ENCODE data around the gene C2orf42. TPM values are rescaled to one million over a fixed set of nuclear protein-coding genes. Genes with fewer than 3 reads are reported as not detected.
"Not testable (repeated sequence)": the region's sequence is repeated elsewhere in the genome, so short reads cannot be mapped to it uniquely, and the experiment has no call there.

The C2orf42 gene
- total RNA-seq, 4 donors from 2014 or later, result 6.3 to 10.1 (median 7.3) TPM

GRCh38 chr2:70160545-70160944 is 30.3 kb downstream of the C2orf42 start:
- ATAC-seq (no peak), DNase-seq (no peak)
- Histone ChIP-seq H3K36me3 (peaks cover 0 to 66% of the 10 kb centered on the region in 2 donors), H3K4me1 (no peaks in the 10 kb centered on the region), H3K4me3 (no peak overlapping the region), H3K27me3 (no peaks in the 10 kb centered on the region), H3K27ac (no peak overlapping the region), H3K9me3 (no peaks in the 10 kb centered on the region)
- TF ChIP-seq, protein P1, sequence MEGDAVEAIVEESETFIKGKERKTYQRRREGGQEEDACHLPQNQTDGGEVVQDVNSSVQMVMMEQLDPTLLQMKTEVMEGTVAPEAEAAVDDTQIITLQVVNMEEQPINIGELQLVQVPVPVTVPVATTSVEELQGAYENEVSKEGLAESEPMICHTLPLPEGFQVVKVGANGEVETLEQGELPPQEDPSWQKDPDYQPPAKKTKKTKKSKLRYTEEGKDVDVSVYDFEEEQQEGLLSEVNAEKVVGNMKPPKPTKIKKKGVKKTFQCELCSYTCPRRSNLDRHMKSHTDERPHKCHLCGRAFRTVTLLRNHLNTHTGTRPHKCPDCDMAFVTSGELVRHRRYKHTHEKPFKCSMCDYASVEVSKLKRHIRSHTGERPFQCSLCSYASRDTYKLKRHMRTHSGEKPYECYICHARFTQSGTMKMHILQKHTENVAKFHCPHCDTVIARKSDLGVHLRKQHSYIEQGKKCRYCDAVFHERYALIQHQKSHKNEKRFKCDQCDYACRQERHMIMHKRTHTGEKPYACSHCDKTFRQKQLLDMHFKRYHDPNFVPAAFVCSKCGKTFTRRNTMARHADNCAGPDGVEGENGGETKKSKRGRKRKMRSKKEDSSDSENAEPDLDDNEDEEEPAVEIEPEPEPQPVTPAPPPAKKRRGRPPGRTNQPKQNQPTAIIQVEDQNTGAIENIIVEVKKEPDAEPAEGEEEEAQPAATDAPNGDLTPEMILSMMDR (IDR thresholded peaks at IDR 0.05 in 4 of 5, conservative IDR thresholded peaks at IDR 0.05 in 1 of 5), result no peak
- TF ChIP-seq POLR2A (IDR thresholded peaks at IDR 0.05), result no peak
- in situ Hi-C loops (cut with MboI; ENCODE audit: low sequenced_read_pairs in 4 of 4), result no loop called here
- intact Hi-C loops (cut with DNase I; ENCODE audit: low total_unique reads), result loop anchor here (5.0 kb wide), 1 partner anchor 52 kb away; no protein-coding TSS in a partner anchor

DNA sequence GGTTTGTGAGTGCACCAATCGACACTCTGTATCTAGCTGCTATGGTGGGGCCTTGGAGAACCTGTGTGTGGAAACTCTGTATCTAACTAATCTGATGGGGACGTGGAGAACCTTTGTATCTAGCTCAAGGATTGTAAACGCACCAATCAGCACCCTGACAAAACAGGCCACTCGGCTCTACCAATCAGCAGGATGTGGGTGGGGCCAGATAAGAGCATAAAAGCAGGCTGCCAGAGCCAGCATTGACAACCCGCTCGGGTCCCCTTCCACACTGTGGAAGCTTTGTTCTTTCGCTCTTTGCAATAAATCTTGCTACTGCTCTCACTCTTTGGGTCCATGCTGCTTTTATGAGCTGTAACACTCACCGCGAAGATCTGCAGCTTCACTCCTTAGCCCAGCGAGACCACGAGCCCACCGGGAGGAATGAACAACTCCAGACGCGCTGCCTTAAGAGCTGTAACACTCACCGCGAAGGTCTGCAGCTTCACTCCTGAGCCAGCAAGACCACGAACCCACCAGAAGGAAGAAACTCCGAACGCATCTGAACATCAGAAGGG is 41.6 kb downstream of the C2orf42 start:
- H3K4me3 ChIP-seq; intact Hi-C loops (cut with DNase I; ENCODE audit: low total_unique reads); DNase-seq; H3K27ac ChIP-seq; H3K4me1 ChIP-seq; H3K9me3 ChIP-seq; ATAC-seq; H3K27me3 ChIP-seq: not testable (repeated sequence)
- in situ Hi-C loops (cut with MboI; ENCODE audit: low sequenced_read_pairs in 4 of 4), result loop anchor here in 3 of 4 donors (5.0 kb wide), 2 partner anchors 232 to 242 kb away; partner anchors contain the start of gene MXD1 (in 2 of the 3)
- peaks cover 0 to 28% of the 10 kb centered on the region in 2 donors for H3K36me3 ChIP-seq

DNA sequence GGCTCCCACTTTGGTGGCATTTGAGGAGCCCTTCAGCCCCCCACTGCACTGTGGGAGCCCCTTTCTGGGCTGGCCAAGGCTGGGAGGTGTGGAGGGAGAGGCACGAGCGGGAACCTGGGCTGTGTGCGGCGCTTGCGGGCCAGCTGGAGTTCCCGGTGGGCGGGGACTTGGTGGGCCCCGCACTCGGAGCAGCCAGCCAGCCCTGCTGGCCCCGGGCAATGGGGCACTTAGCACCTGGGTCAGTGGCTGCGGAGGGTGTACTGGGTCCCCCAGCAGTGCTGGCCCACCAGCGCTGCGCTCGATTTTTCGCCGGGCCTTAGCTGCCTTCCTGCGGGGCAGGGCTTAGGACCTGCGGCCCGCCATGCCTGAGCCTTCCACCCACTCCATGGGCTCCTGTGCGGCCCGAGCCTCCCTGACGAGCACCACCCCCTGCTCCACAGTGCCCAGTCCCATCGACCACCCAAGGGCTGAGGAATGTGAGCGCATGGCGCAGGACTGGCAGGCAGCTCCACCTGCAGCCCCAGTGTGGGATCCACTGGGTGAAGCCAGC is 42.5 kb downstream of the C2orf42 start:
- in situ Hi-C loops (cut with MboI; ENCODE audit: low sequenced_read_pairs in 4 of 4), result loop anchor here in 3 of 4 donors (5.0 kb wide), 2 partner anchors 231 to 241 kb away; partner anchors contain the start of gene MXD1 (in 2 of the 3)
- H3K9me3 ChIP-seq; H3K27ac ChIP-seq; ATAC-seq; intact Hi-C loops (cut with DNase I; ENCODE audit: low total_unique reads); H3K27me3 ChIP-seq; DNase-seq; H3K4me1 ChIP-seq; H3K4me3 ChIP-seq: not testable (repeated sequence)
- H3K36me3 ChIP-seq, result peaks cover 0 to 28% of the 10 kb centered on the region in 2 donors

DNA sequence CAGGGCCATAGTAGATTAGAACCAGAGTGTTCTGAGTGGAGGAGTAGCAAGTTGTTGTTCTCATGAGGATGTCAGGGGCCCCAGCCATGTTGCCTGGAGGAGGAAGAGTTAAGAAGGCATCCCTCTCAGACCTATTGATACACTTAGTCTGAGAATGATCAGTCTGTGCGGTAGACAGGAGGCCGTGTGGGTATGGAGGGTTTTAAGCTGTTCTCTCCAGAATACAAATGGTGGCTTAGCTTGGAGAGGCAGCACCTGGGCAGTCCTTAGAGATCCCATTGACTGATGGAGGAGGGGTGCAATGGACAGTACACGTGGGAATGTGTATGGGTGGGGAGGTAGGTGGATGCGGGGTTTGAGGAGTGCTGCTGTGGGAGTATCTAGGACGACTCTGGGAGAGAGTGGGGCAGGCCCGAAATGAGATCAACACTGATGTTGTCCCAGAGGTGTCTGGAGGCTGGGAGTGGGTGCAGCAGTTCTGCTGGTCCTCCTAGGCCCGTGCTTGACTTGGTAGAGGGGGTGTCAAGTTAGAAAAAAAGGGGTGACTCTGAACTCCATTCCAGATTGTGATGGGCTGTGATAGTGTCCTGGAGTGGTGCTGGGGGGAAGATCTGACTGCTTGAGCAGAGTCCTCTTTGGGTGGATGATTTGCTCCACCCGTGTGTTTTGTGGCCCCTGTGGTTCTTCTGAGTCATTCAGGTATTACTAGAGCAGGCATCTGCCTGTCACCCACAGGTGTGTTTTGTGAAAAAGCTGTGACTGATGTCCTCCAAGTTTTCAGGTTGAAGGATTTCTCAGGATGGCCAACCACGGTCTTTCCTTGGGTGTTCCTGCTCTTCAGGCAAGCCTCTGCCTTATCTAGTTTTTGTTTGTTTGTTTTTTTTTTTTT is 44.7 kb downstream of the C2orf42 start:
- no peaks in the 10 kb centered on the region for H3K27me3 ChIP-seq
- intact Hi-C loops (cut with DNase I; ENCODE audit: low total_unique reads) (no loop called here), in situ Hi-C loops (cut with MboI; ENCODE audit: low sequenced_read_pairs in 4 of 4) (loop anchor here in 3 of 4 donors (5.0 kb wide), 2 partner anchors 229 to 239 kb away; partner anchors contain the start of gene MXD1 (in 2 of the 3))
- ATAC-seq (no peak), DNase-seq (no peak)
- H3K4me1 ChIP-seq, result peaks cover 9 to 14% of the 10 kb centered on the region in 2 donors
- H3K36me3 ChIP-seq, result peaks cover 0 to 16% of the 10 kb centered on the region in 2 donors
- no peak for TF ChIP-seq POLR2A (IDR thresholded peaks at IDR 0.05)
- TF ChIP-seq, protein P1 (IDR thresholded peaks at IDR 0.05 in 4 of 5, conservative IDR thresholded peaks at IDR 0.05 in 1 of 5), result no peak
- H3K27ac ChIP-seq, result no peak overlapping the region
- H3K9me3 ChIP-seq, result no peaks in the 10 kb centered on the region
- no peak overlapping the region for H3K4me3 ChIP-seq

GRCh38 chr2:70145144-70145490 is 45.7 kb downstream of the C2orf42 start:
- TF ChIP-seq, protein P1 (IDR thresholded peaks at IDR 0.05 in 4 of 5, conservative IDR thresholded peaks at IDR 0.05 in 1 of 5), result no peak
- no peak for TF ChIP-seq POLR2A (IDR thresholded peaks at IDR 0.05)
- no peak overlapping the region for H3K4me3 ChIP-seq
- peaks cover 18 to 20% of the 10 kb centered on the region in 2 donors for H3K4me1 ChIP-seq
- in situ Hi-C loops (cut with MboI; ENCODE audit: low sequenced_read_pairs in 4 of 4) (loop anchor here in 3 of 4 donors (5.0 kb wide), 2 partner anchors 228 to 238 kb away; partner anchors contain the start of gene MXD1 (in 2 of the 3)), intact Hi-C loops (cut with DNase I; ENCODE audit: low total_unique reads) (no loop called here)
- no peak for ATAC-seq
- no peak for DNase-seq
- H3K27ac ChIP-seq, result no peak overlapping the region
- H3K9me3 ChIP-seq, result no peaks in the 10 kb centered on the region
- H3K36me3 ChIP-seq, result peaks cover 0 to 10% of the 10 kb centered on the region in 2 donors
- H3K27me3 ChIP-seq, result no peaks in the 10 kb centered on the region

Data from gastrocnemius medialis (tissue), 4 donors.